Liver (tissue), 9 donors: ENCODE data around the gene SLC49A4. TPM values are rescaled to one million over a fixed set of nuclear protein-coding genes. Genes with fewer than 3 reads are reported as not detected.

Source experiments
- DNase-seq: peaks from one replicate; pipeline ENCODE4 v3.0.0-alpha.2; 2017; ENCODE audit warnings: low spot score
- H3K27ac ChIP-seq, 2 donors: one replicate each; pipeline ENCODE4 v1.7.0; 2013; ENCODE audit warnings: inconsistent platforms in 2 of 2, low read length in 2 of 2, control low read depth in 1 of 2, low read depth in 1 of 2, mild to moderate bottlenecking in 1 of 2
- H3K27me3 ChIP-seq, 4 donors: one replicate each; pipeline versions ENCODE4 v1.6.1 to v1.7.0; 2013; ENCODE audit warnings: low read length in 3 of 4, inconsistent platforms in 1 of 4, mild to moderate bottlenecking in 1 of 4, moderate library complexity in 1 of 4; ENCODE audit not compliant: control insufficient read depth in 4 of 4, insufficient read depth in 4 of 4
- H3K36me3 ChIP-seq, 4 donors: one replicate each; pipeline versions ENCODE4 v1.6.1 to v1.7.0; 2013; ENCODE audit warnings: low read length in 3 of 4, mild to moderate bottlenecking in 3 of 4, low read depth in 1 of 4, moderate library complexity in 1 of 4; ENCODE audit not compliant: control insufficient read depth in 4 of 4, insufficient read depth in 3 of 4
- H3K4me1 ChIP-seq, 4 donors: one replicate each; pipeline versions ENCODE4 v1.6.1 to v1.7.0; 2013; ENCODE audit warnings: low read length in 3 of 4, mild to moderate bottlenecking in 3 of 4, moderate library complexity in 1 of 4; ENCODE audit not compliant: control insufficient read depth in 4 of 4, insufficient read depth in 4 of 4
- H3K4me3 ChIP-seq, 3 donors: one replicate each; pipeline versions ENCODE4 v1.6.1 to v1.7.0; 2013; ENCODE audit warnings: low read length in 3 of 3, control low read depth in 1 of 3, low read depth in 1 of 3, mild to moderate bottlenecking in 1 of 3
- H3K9ac ChIP-seq, 2 donors: one replicate each; pipeline ENCODE4 v1.7.0; 2013; ENCODE audit warnings: low read length in 2 of 2, mild to moderate bottlenecking in 2 of 2, moderate library complexity in 2 of 2, control low read depth in 1 of 2, low read depth in 1 of 2
- H3K9me3 ChIP-seq, 4 donors: one replicate each; pipeline versions ENCODE4 v1.6.1 to v1.7.0; 2013; ENCODE audit warnings: low read length in 3 of 4; ENCODE audit not compliant: control insufficient read depth in 4 of 4
- EGR1 ChIP-seq, 2 donors: IDR thresholded peaks; 2 replicates each; pipeline ENCODE4 v1.6.1; 2016 to 2018; ENCODE audit warnings: antibody characterized with exemption in 2 of 2, low read depth in 2 of 2
- FOXA2 ChIP-seq: IDR thresholded peaks from 2 replicates; pipeline ENCODE4 v1.6.1; 2016; ENCODE audit warnings: antibody characterized with exemption
- GABPA ChIP-seq, 2 donors: IDR thresholded peaks in 1 of 2; conservative IDR thresholded peaks in 1 of 2; 2 replicates each; pipeline ENCODE4 v1.6.1; 2016; ENCODE audit warnings: antibody characterized with exemption in 2 of 2, mild to moderate bottlenecking in 1 of 2, moderate library complexity in 1 of 2
- HNF4G ChIP-seq: IDR thresholded peaks from 2 replicates; pipeline ENCODE4 v1.6.1; 2016; ENCODE audit warnings: antibody characterized with exemption
- JUND ChIP-seq, 2 donors: IDR thresholded peaks; 2 replicates each; pipeline ENCODE4 v1.6.1; 2016; ENCODE audit warnings: antibody characterized with exemption in 2 of 2
- RAD21 ChIP-seq, 2 donors: IDR thresholded peaks; 2 replicates each; pipeline ENCODE4 v1.6.1; 2016; ENCODE audit warnings: antibody characterized with exemption in 2 of 2, mild to moderate bottlenecking in 2 of 2
- SP1 ChIP-seq: IDR thresholded peaks from 2 replicates; pipeline ENCODE4 v1.6.1; 2018; ENCODE audit warnings: antibody characterized with exemption, mild to moderate bottlenecking
- TAF1 ChIP-seq: conservative IDR thresholded peaks from 2 replicates; pipeline ENCODE4 v1.6.1; 2016; ENCODE audit warnings: antibody characterized with exemption, mild to moderate bottlenecking
- WGBS: extraction: QIAGEN DNeasy Blood & Tissue Kit; methylation state at CpG from one replicate; pipeline ENCODE4 v1.1.7; 2013; 5-methylcytosine and 5-hydroxymethylcytosine counted together
- polyA plus RNA-seq, 2 donors: library from polyadenylated mRNA; stranded (reverse) in 1 of 2; unstranded in 1 of 2; fragments of 200-250 nt in 1 of 2; fragments of >200 nt in 1 of 2; fragmentation: Nextera tagmentation in 1 of 2; extraction: Ambion mirVana in 1 of 2; gene quantifications; one replicate each; pipeline versions ENCODE4 v1.2.1 to v1.2.3, GENCODE V29; 2013 to 2015
- total RNA-seq, 2 donors: library from RNA; depleted of rRNA; stranded (reverse); fragments of >200 nt; gene quantifications; one replicate each; pipeline ENCODE4 v1.2.3, GENCODE V29; 2014
- TF ChIP-seq, protein P1 (sequence below): fragments of 150-350 bp; IDR thresholded peaks from 2 replicates; pipeline ENCODE4 v1.5.1; 2017; ENCODE audit warnings: improper control_type of control experiment, low read depth, low read length; ENCODE audit not compliant: missing input control
- TF ChIP-seq, protein P2 (sequence below): IDR thresholded peaks from 2 replicates; pipeline ENCODE4 v1.6.1; 2016; ENCODE audit warnings: antibody characterized with exemption, mild to moderate bottlenecking
- TF ChIP-seq, protein P3 (sequence below): IDR thresholded peaks from 2 replicates; pipeline ENCODE4 v1.6.1; 2016; ENCODE audit warnings: antibody characterized with exemption
- TF ChIP-seq, protein P4 (sequence below): IDR thresholded peaks from 2 replicates; pipeline ENCODE4 v1.6.1; 2016; ENCODE audit warnings: antibody characterized with exemption
- TF ChIP-seq, protein P5 (sequence below): IDR thresholded peaks from 2 replicates; pipeline ENCODE4 v1.6.1; 2016; ENCODE audit warnings: antibody characterized with exemption
- donor health status: healthy.
- donor health status: healthy.
- donor health status: healthy.
- donor health status: healthy.
- donor health status: healthy.

The SLC49A4 gene
- total and polyA plus RNA-seq, 4 donors, result 3.3 to 11.1 (median 6.3) TPM

DNA sequence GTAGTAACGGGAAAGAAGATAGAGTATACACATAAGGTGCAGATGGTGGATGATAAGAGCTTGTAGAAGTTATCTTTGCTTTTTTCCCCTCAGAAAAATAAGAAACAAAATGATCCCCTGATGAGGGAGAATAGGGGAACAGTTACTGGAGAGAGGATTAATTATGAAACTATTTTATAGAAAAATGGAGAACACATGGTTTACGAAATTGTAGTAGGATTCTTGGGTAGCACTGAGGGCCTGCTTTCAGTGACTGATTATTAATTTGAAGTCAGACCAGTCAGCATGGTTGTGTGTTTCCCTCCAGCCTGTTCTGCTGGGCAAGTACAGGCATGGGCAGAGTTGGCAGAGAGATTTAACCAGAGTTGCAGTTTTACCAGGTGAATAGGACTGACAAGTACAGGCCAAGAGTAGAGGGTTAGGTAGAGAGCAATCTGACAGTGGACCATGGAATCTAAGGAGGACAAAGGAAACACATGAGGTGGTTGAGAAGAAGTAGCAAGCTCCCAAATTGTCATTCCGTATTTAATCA is 5.9 kb downstream of the SLC49A4 start (continued):
- TF ChIP-seq, protein P1, sequence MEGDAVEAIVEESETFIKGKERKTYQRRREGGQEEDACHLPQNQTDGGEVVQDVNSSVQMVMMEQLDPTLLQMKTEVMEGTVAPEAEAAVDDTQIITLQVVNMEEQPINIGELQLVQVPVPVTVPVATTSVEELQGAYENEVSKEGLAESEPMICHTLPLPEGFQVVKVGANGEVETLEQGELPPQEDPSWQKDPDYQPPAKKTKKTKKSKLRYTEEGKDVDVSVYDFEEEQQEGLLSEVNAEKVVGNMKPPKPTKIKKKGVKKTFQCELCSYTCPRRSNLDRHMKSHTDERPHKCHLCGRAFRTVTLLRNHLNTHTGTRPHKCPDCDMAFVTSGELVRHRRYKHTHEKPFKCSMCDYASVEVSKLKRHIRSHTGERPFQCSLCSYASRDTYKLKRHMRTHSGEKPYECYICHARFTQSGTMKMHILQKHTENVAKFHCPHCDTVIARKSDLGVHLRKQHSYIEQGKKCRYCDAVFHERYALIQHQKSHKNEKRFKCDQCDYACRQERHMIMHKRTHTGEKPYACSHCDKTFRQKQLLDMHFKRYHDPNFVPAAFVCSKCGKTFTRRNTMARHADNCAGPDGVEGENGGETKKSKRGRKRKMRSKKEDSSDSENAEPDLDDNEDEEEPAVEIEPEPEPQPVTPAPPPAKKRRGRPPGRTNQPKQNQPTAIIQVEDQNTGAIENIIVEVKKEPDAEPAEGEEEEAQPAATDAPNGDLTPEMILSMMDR, result no peak
- TF ChIP-seq, protein P2, sequence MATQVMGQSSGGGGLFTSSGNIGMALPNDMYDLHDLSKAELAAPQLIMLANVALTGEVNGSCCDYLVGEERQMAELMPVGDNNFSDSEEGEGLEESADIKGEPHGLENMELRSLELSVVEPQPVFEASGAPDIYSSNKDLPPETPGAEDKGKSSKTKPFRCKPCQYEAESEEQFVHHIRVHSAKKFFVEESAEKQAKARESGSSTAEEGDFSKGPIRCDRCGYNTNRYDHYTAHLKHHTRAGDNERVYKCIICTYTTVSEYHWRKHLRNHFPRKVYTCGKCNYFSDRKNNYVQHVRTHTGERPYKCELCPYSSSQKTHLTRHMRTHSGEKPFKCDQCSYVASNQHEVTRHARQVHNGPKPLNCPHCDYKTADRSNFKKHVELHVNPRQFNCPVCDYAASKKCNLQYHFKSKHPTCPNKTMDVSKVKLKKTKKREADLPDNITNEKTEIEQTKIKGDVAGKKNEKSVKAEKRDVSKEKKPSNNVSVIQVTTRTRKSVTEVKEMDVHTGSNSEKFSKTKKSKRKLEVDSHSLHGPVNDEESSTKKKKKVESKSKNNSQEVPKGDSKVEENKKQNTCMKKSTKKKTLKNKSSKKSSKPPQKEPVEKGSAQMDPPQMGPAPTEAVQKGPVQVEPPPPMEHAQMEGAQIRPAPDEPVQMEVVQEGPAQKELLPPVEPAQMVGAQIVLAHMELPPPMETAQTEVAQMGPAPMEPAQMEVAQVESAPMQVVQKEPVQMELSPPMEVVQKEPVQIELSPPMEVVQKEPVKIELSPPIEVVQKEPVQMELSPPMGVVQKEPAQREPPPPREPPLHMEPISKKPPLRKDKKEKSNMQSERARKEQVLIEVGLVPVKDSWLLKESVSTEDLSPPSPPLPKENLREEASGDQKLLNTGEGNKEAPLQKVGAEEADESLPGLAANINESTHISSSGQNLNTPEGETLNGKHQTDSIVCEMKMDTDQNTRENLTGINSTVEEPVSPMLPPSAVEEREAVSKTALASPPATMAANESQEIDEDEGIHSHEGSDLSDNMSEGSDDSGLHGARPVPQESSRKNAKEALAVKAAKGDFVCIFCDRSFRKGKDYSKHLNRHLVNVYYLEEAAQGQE, result no peak

DNA sequence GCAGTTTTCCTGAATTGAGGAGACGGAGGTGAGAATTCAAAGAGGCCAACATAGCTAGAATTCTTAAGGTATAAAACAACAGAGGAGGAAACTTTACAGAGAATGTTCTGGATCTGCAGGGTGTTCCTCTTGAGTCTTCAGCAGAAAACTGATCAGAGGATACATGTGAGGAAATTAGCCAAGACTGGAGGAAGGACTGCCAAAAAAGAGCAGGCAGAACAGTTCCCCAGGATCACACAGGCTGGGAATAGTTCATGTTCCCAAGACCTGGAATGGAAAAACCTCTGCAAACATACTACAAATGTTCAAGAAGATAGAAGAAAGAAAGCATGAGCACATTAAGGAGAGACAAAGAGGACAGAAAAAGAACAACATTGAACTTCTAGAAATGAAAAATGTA is 7.5 kb downstream of the SLC49A4 start:
- Histone ChIP-seq H3K9me3 (no peaks in the 10 kb centered on the region), H3K27me3 (no peaks in the 10 kb centered on the region), H3K4me3 (no peak overlapping the region), H3K9ac (no peak overlapping the region), H3K27ac (no peak overlapping the region), H3K36me3 (no peaks in the 10 kb centered on the region), H3K4me1 (peaks cover 0 to 9% (median 3%) of the 10 kb centered on the region in 4 donors)
- DNase-seq, result no peak
- TF ChIP-seq, protein P1, result no peak
- no peak for TF ChIP-seq HNF4G
- TF ChIP-seq FOXA2, result no peak
- TF ChIP-seq GABPA (IDR thresholded peaks at IDR 0.05 in 1 of 2, conservative IDR thresholded peaks at IDR 0.05 in 1 of 2), result no peak
- TF ChIP-seq, protein P3, sequence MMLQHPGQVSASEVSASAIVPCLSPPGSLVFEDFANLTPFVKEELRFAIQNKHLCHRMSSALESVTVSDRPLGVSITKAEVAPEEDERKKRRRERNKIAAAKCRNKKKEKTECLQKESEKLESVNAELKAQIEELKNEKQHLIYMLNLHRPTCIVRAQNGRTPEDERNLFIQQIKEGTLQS, result no peak
- no peak for TF ChIP-seq JUND (IDR thresholded peaks at IDR 0.05)
- TF ChIP-seq RAD21 (IDR thresholded peaks at IDR 0.05), result no peak
- 97% methylated on average over 1 of the region's 1 CpG for WGBS

DNA sequence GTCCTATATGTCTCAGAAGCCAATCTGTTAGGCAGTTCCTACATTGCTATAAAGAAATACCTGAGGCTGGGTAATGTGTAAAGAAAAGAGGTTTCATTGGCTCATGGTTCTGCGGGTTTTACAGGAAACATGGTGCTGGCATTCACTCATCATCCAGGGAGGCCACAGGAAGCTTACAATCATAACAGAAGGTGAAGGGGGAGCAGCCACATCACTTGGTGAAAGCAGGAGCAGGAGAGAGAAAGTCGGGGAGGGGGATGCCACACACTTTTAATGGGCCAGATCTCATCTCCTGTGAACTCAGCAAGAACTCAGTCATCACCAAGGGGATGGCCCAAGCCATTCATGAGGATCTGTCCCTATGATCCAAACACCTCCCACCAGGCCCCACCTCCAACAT is 9.1 kb downstream of the SLC49A4 start:
- H3K36me3 ChIP-seq, result no peaks in the 10 kb centered on the region
- H3K27me3 ChIP-seq, result no peaks in the 10 kb centered on the region
- H3K9ac ChIP-seq, result no peak overlapping the region
- H3K27ac ChIP-seq, result no peak overlapping the region
- no peak for TF ChIP-seq TAF1
- TF ChIP-seq, protein P3, result no peak
- no peak for TF ChIP-seq SP1
- TF ChIP-seq, protein P4, sequence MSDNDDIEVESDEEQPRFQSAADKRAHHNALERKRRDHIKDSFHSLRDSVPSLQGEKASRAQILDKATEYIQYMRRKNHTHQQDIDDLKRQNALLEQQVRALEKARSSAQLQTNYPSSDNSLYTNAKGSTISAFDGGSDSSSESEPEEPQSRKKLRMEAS, result no peak
- no peak for TF ChIP-seq EGR1 (IDR thresholded peaks at IDR 0.05; ENCODE audit: low read depth in 2 of 2)
- TF ChIP-seq, protein P5, sequence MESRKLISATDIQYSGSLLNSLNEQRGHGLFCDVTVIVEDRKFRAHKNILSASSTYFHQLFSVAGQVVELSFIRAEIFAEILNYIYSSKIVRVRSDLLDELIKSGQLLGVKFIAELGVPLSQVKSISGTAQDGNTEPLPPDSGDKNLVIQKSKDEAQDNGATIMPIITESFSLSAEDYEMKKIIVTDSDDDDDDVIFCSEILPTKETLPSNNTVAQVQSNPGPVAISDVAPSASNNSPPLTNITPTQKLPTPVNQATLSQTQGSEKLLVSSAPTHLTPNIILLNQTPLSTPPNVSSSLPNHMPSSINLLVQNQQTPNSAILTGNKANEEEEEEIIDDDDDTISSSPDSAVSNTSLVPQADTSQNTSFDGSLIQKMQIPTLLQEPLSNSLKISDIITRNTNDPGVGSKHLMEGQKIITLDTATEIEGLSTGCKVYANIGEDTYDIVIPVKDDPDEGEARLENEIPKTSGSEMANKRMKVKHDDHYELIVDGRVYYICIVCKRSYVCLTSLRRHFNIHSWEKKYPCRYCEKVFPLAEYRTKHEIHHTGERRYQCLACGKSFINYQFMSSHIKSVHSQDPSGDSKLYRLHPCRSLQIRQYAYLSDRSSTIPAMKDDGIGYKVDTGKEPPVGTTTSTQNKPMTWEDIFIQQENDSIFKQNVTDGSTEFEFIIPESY, result no peak
- no peak for TF ChIP-seq JUND (IDR thresholded peaks at IDR 0.05)
- TF ChIP-seq FOXA2, result no peak
- H3K9me3 ChIP-seq, result no peaks in the 10 kb centered on the region
- 93% methylated on average over 2 of the region's 2 CpGs for WGBS
- peaks cover 0 to 4% (median 2%) of the 10 kb centered on the region in 4 donors for H3K4me1 ChIP-seq
- no peak overlapping the region for H3K4me3 ChIP-seq
- DNase-seq, result no peak
